GM12891 (cell line): Measurements from ENCODE around the gene EIF4B.

Source experiments
- PAX5 ChIP-seq: IDR thresholded peaks from 2 replicates; pipeline ENCODE4 v1.6.1; 2011; ENCODE audit warnings: low read length, moderate library complexity, mild to moderate bottlenecking; ENCODE audit not compliant: insufficient read depth, severe bottlenecking
- POLR2A ChIP-seq: IDR thresholded peaks from 2 replicates; pipeline ENCODE4 v1.6.1; 2011; ENCODE audit warnings: low read depth, low read length, control low read depth
- POLR2AphosphoS5 ChIP-seq: IDR thresholded peaks from 2 replicates; pipeline ENCODE4 v1.6.1; 2011; ENCODE audit warnings: low read depth, low read length, control low read depth
- POU2F2 ChIP-seq: IDR thresholded peaks from 2 replicates; pipeline ENCODE4 v1.6.1; 2011; ENCODE audit warnings: low read depth, mild to moderate bottlenecking, control low read depth, low read length, moderate library complexity
- TAF1 ChIP-seq: IDR thresholded peaks from 2 replicates; pipeline ENCODE4 v1.6.1; 2011; ENCODE audit warnings: low read depth, low read length, control low read depth

DNA sequence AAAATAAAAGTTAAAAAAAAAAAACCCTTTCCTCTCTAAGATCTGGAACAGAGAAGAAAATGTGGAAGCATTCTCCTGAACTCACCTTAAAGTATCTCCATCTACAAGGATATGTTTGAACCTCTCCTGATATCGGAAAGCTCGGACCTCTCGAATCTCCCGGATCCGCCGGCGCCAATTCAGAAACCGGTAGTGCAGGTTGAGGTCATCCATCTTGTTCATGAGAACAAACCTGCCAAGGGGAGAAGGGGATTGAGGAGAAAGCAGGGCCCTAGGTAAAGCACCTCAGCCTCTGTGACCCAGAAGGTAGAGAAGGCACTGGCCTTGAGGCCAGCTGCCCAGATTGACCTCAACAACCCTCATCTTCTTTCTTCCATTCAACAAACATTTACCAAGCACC is 70.8 kb downstream of the EIF4B start:
- TF ChIP-seq TAF1 (no peak), POLR2A (no peak), POLR2AphosphoS5 (no peak), POU2F2 (no peak), PAX5 (no peak)
